ENCODE results near the gene FBXW9. TPM values are rescaled to one million over a fixed set of nuclear protein-coding genes. Genes with fewer than 3 reads are reported as not detected.

FBXW9 gene
- total and polyA plus RNA-seq, 7 donors, result 3.6 to 10.8 (median 6.2) TPM

DNA sequence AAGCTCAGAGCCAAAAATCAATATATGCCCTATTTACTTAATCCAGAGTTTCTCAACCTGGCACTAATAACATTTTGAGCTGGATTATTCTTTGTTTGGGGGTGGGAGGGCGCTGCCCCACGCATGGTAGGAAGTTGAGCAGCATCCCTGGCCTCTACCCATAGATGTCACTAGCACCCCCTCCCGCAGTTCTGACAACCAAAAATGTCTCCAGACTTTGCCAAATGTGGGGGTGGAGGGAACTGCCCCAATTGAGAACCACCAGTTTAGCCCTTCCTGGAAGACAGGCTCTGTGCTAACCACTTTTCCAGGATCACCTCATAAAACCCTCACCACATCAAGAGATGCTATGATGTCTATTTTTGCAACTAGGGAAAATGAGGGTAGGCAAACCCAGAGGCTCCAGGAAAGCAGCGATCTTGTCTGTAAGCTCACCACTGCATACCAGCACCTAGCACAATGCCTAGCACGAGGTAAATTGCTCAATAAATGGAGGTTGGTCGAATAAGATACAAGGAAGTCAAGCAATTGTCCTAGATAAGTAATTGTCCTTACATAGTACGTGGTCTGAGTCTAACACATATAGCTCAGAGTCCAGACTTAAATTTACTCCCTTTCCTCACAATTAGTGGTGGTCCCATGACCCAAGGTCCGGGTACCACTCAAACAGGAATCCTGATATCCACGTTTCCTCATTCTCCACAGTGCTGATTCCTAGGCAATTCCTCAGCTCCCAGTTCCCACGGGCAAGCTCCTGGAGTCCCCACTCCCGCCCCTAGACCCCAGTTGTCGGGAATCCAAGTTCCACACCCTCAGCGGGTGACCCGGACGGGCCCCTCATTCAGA is 37.2 kb upstream of the FBXW9 start:
- peaks cover 0 to 55% (median 48%) of the 10 kb centered on the region in 4 donors for H3K4me1 ChIP-seq
- no peak for DNase-seq
- H3K27ac ChIP-seq, result peak overlapping the region; percentile 83 to 96 (median 96)
- TF ChIP-seq CTCF (IDR thresholded peaks at IDR 0.05), result no peak
- no peak for TF ChIP-seq POLR2A (IDR thresholded peaks at IDR 0.05)
- no peak for TF ChIP-seq POLR2AphosphoS5 (IDR thresholded peaks at IDR 0.05)
- no peak for TF ChIP-seq EP300 (IDR thresholded peaks at IDR 0.05)
- H3K27me3 ChIP-seq, result no peaks in the 10 kb centered on the region
- H3K9me3 ChIP-seq, result no peaks in the 10 kb centered on the region
- intact Hi-C loops (cut with DNase I), result no loop called here
- WGBS, 2 donors, result 1 to 2% methylated on average over 15 of the region's 15 CpGs
- H3K4me3 ChIP-seq, result peak overlapping the region; percentile 67 to 99 (median 96)
- peaks cover 11 to 31% (median 20%) of the 10 kb centered on the region in 4 donors for H3K36me3 ChIP-seq

GRCh38 chr19:12731337-12731736 is 34.9 kb upstream of the FBXW9 start:
- Histone ChIP-seq H3K4me1 (peaks cover 0 to 40% (median 34%) of the 10 kb centered on the region in 4 donors), H3K9me3 (no peaks in the 10 kb centered on the region), H3K27ac (no peak overlapping the region), H3K36me3 (peaks cover 11 to 40% (median 20%) of the 10 kb centered on the region in 4 donors), H3K4me3 (no peak overlapping the region), H3K27me3 (no peaks in the 10 kb centered on the region)
- intact Hi-C loops (cut with DNase I), result no loop called here
- DNase-seq, result no peak
- WGBS, 2 donors, result 91 to 93% methylated on average over 24 of the region's 24 CpGs
- TF ChIP-seq CTCF (IDR thresholded peaks at IDR 0.05), result no peak
- TF ChIP-seq EP300 (IDR thresholded peaks at IDR 0.05), result no peak
- no peak for TF ChIP-seq POLR2AphosphoS5 (IDR thresholded peaks at IDR 0.05)

DNA sequence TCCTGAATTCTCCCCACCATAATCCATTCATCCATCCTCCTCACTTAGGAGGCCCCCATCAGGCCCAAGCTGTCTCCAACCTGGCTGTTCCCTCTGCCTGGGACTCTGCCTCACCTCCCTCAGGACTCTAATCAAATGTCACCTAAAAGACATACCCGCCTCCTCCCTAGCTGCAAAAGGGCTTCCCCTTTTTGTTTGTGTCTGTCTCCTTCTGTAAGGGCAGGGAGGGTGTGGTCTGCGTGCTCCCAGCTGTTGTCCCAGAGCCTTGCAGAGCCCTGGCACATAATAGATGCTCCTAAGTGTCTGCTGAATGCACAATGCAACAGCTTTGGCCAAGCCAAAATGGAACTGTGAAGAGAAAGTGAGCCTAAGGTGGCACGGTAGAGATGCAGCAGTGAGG is 33.6 kb upstream of the FBXW9 start:
- peaks cover 11 to 40% (median 20%) of the 10 kb centered on the region in 4 donors for H3K36me3 ChIP-seq

GRCh38 chr19:12727745-12728433 is 31.5 kb upstream of the FBXW9 start:
- no peaks in the 10 kb centered on the region for H3K9me3 ChIP-seq
- intact Hi-C loops (cut with DNase I), result no loop called here
- no peak overlapping the region for H3K4me3 ChIP-seq
- peaks cover 11 to 40% (median 20%) of the 10 kb centered on the region in 4 donors for H3K36me3 ChIP-seq
- peaks cover 0 to 37% (median 35%) of the 10 kb centered on the region in 4 donors for H3K4me1 ChIP-seq
- no peak for DNase-seq
- H3K27me3 ChIP-seq, result no peaks in the 10 kb centered on the region
- H3K27ac ChIP-seq, result no peak overlapping the region
- WGBS, 2 donors, result 96 to 97% methylated on average over 9 of the region's 9 CpGs
- TF ChIP-seq CTCF (IDR thresholded peaks at IDR 0.05), result no peak
- TF ChIP-seq POLR2A (IDR thresholded peaks at IDR 0.05), result no peak
- TF ChIP-seq EP300 (IDR thresholded peaks at IDR 0.05), result no peak
- no peak for TF ChIP-seq POLR2AphosphoS5 (IDR thresholded peaks at IDR 0.05)

More for the DNA sequence above, 33.6 kb upstream of the FBXW9 start:
- H3K4me1 ChIP-seq, result peaks cover 0 to 33% (median 29%) of the 10 kb centered on the region in 4 donors
- TF ChIP-seq POLR2A (IDR thresholded peaks at IDR 0.05) (no peak), EP300 (IDR thresholded peaks at IDR 0.05) (no peak), CTCF (IDR thresholded peaks at IDR 0.05) (no peak), POLR2AphosphoS5 (IDR thresholded peaks at IDR 0.05) (no peak)
- no peak for DNase-seq
- H3K4me3 ChIP-seq, result no peak overlapping the region
- no peak overlapping the region for H3K27ac ChIP-seq
- 73 to 82% methylated on average over 3 of the region's 3 CpGs for WGBS, 2 donors
- no peaks in the 10 kb centered on the region for H3K27me3 ChIP-seq
- intact Hi-C loops (cut with DNase I), result no loop called here
- no peaks in the 10 kb centered on the region for H3K9me3 ChIP-seq
